ENCODE data around the gene TBP. TPM values are rescaled to one million over a fixed set of nuclear protein-coding genes. Genes with fewer than 3 reads are reported as not detected.
A peak's percentile ranks its signal among the peaks of the same experiment; 100 is the strongest.

The TBP gene
- total and polyA plus RNA-seq, 2 donors (not counting 1 experiment from before 2014, with no cell fraction given) = 21.0 to 24.7 TPM

DNA sequence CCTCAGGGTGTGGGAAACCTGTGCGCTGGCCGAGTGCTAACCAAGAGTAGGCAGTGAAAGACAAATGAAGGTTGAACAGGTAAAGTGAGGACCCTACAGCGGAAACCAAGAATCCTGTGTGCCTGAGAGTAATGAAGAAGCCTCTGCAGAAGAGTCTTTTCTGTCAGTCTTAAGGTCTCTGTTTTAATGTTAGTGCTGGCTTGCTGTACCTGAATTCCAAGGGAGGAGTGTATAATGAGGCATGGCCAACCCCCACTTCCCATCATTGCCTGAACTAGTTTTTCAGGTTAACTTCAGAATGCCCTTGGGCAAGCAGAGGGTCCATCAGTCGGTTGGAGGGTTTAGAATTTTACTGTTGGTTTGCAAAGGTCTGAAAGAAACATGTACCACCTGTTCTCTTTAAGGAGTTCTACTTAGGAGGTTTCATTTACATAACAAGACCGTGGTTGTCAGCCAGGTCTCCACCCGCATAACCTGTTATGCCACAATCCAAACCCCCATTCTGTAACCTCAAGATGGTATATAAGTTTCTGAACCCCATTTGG lies 30.9 kb downstream of the TBP start:
- peaks cover 14 to 16% of the 10 kb centered on the region in 2 donors for H3K4me1 ChIP-seq (ENCODE audit: control insufficient read depth in 2 of 2, insufficient read depth in 2 of 2, low read length in 2 of 2)
- H3K36me3 ChIP-seq (replicated peaks in 1 of 2; ENCODE audit: control extremely low read depth in 1 of 2, control insufficient read depth in 1 of 2, extremely low read depth in 1 of 2, insufficient read depth in 2 of 2, low read length in 1 of 2) = peaks cover 12 to 22% of the 10 kb centered on the region in 2 experiments
- peaks cover 4% of the 10 kb centered on the region for H3K27me3 Mint-ChIP-seq
- H3K4me3 Mint-ChIP-seq = peak overlapping the region; percentile 98
- ChIA-PET CTCF (interaction anchor here (1.0 to 1.6 kb wide), 2 partner anchors 26 to 31 kb away, joined by 5 read pairs; partner anchors contain the start of gene TBP), POLR2A (interaction anchor here (1.0 to 2.0 kb wide), 2 partner anchors 14 to 32 kb away, joined by 3 to 19 read pairs; partner anchors contain the start of genes PSMB1 and TBP)
- H3K4me2 ChIP-seq (replicated peaks; ENCODE audit: low read depth, low read length, poor library complexity, severe bottlenecking) = peak overlapping the region; percentile 88
- peak overlapping the region; percentile 85 for H3K9ac ChIP-seq (ENCODE audit: low read length)
- H3K9me3 ChIP-seq (ENCODE audit: control extremely low read depth in 1 of 3, control insufficient read depth in 2 of 3, insufficient read depth in 1 of 3, low read length in 2 of 3) = peaks cover 0 to 4% (median 0%) of the 10 kb centered on the region in 3 donors
- peaks cover 3% of the 10 kb centered on the region for H3K9me3 Mint-ChIP-seq (ENCODE audit: insufficient read depth)
- H3K4me3 ChIP-seq (ENCODE audit: control extremely low read depth in 1 of 5, extremely low read depth in 1 of 5, insufficient read depth in 1 of 5, low read depth in 2 of 5, low read length in 4 of 5) = peak overlapping the region; percentile 74 to 85 (median 82)
- H3K27ac ChIP-seq (ENCODE audit: low read length in 2 of 2) = peak overlapping the region; percentile 82 to 86
- DNase-seq (no peak), ATAC-seq (ENCODE audit: low read depth) (no peak)
- no peaks in the 10 kb centered on the region for H4K20me1 ChIP-seq (ENCODE audit: control insufficient read depth, insufficient read depth, low read length, poor library complexity, severe bottlenecking)
- TF ChIP-seq, protein P1, sequence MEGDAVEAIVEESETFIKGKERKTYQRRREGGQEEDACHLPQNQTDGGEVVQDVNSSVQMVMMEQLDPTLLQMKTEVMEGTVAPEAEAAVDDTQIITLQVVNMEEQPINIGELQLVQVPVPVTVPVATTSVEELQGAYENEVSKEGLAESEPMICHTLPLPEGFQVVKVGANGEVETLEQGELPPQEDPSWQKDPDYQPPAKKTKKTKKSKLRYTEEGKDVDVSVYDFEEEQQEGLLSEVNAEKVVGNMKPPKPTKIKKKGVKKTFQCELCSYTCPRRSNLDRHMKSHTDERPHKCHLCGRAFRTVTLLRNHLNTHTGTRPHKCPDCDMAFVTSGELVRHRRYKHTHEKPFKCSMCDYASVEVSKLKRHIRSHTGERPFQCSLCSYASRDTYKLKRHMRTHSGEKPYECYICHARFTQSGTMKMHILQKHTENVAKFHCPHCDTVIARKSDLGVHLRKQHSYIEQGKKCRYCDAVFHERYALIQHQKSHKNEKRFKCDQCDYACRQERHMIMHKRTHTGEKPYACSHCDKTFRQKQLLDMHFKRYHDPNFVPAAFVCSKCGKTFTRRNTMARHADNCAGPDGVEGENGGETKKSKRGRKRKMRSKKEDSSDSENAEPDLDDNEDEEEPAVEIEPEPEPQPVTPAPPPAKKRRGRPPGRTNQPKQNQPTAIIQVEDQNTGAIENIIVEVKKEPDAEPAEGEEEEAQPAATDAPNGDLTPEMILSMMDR (IDR thresholded peaks at IDR 0.05) = no peak
- TF ChIP-seq EZH2 (IDR thresholded peaks at IDR 0.05; ENCODE audit: borderline replicate concordance, insufficient read depth, low read depth, low read length, poor library complexity, severe bottlenecking) = no peak
- intact Hi-C loops (cut with micrococcal nuclease) = loop anchor here (1.0 kb wide), 3 partner anchors 31 to 883 kb away; partner anchors contain the start of genes C6orf120, DYNLT2, ERMARD and TBP
- peaks cover 8% of the 10 kb centered on the region for H3K79me2 ChIP-seq (ENCODE audit: control insufficient read depth, insufficient read depth, low read length)
- peak overlapping the region; percentile 97 for H2AFZ ChIP-seq (ENCODE audit: insufficient read depth, low read depth, low read length, poor library complexity, severe bottlenecking)
- 0% methylated on average over 3 of the region's 6 CpGs for WGBS (ENCODE audit: insufficient coverage)
- H3K4me1 Mint-ChIP-seq = peaks cover 25% of the 10 kb centered on the region
- peaks cover 0 to 9% (median 0%) of the 10 kb centered on the region in 4 experiments for H3K27me3 ChIP-seq (replicated peaks in 1 of 4; ENCODE audit: control extremely low read depth in 1 of 4, control insufficient read depth in 3 of 4, insufficient read depth in 4 of 4, low read length in 3 of 4)
- peak overlapping the region; percentile 96 for H3K27ac Mint-ChIP-seq

DNA sequence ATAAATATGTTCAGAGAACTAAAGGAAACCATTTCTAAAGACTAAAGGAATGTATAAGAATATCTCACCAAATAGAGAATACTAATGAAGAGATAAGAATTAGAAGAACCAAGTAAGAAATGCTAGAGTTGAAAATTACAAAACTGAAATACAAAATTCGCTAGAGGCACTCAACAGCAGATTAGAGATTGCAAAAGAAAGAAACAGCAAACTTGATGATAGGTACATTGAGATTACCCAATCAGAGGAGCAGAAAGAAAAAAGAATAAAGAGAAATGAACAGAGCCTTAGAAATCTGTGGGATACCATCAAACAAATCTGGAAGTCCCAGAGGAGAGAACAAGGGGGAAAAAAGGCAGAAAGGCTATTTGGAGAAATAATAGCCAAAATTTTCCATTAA lies 36.6 kb downstream of the TBP start:
- Histone ChIP-seq H4K20me1 (ENCODE audit: control insufficient read depth, insufficient read depth, low read length, poor library complexity, severe bottlenecking) (no peaks in the 10 kb centered on the region), H3K27ac (ENCODE audit: low read length in 2 of 2) (no peak overlapping the region), H3K4me1 (ENCODE audit: control insufficient read depth in 2 of 2, insufficient read depth in 2 of 2, low read length in 2 of 2) (no peaks in the 10 kb centered on the region), H3K9me3 (ENCODE audit: control extremely low read depth in 1 of 3, control insufficient read depth in 2 of 3, insufficient read depth in 1 of 3, low read length in 2 of 3) (peaks cover 3 to 34% (median 7%) of the 10 kb centered on the region in 3 donors), H3K4me2 (replicated peaks; ENCODE audit: low read depth, low read length, poor library complexity, severe bottlenecking) (no peak overlapping the region), H2AFZ (ENCODE audit: insufficient read depth, low read depth, low read length, poor library complexity, severe bottlenecking) (no peak overlapping the region), H3K79me2 (ENCODE audit: control insufficient read depth, insufficient read depth, low read length) (no peaks in the 10 kb centered on the region), H3K9ac (ENCODE audit: low read length) (no peak overlapping the region), H3K4me3 (ENCODE audit: control extremely low read depth in 1 of 5, extremely low read depth in 1 of 5, insufficient read depth in 1 of 5, low read depth in 2 of 5, low read length in 4 of 5) (no peak overlapping the region), H3K27me3 (replicated peaks in 1 of 4; ENCODE audit: control extremely low read depth in 1 of 4, control insufficient read depth in 3 of 4, insufficient read depth in 4 of 4, low read length in 3 of 4) (peaks cover 0 to 14% (median 4%) of the 10 kb centered on the region in 4 experiments), H3K36me3 (replicated peaks in 1 of 2; ENCODE audit: control extremely low read depth in 1 of 2, control insufficient read depth in 1 of 2, extremely low read depth in 1 of 2, insufficient read depth in 2 of 2, low read length in 1 of 2) (no peaks in the 10 kb centered on the region)
- ATAC-seq (ENCODE audit: low read depth) (no peak), DNase-seq (no peak)
- WGBS (ENCODE audit: insufficient coverage) = no CpG with 5 or more reads among the region's 1 CpG
- POLR2A ChIA-PET = no interaction called here
- intact Hi-C loops (cut with micrococcal nuclease) = no loop called here
- no peak for TF ChIP-seq EZH2 (IDR thresholded peaks at IDR 0.05; ENCODE audit: borderline replicate concordance, insufficient read depth, low read depth, low read length, poor library complexity, severe bottlenecking)
- TF ChIP-seq, protein P1 (IDR thresholded peaks at IDR 0.05) = no peak
- H3K9me3 Mint-ChIP-seq (ENCODE audit: insufficient read depth) = peaks cover 16% of the 10 kb centered on the region
- CTCF ChIA-PET = no interaction called here
- H3K27ac Mint-ChIP-seq = no peak overlapping the region
- H3K4me3 Mint-ChIP-seq = no peak overlapping the region
- H3K4me1 Mint-ChIP-seq = no peaks in the 10 kb centered on the region
- peaks cover 27% of the 10 kb centered on the region for H3K27me3 Mint-ChIP-seq

Data from B cell (primary cell).